ENCODE measurements around the gene ARSG. TPM values are rescaled to one million over a fixed set of nuclear protein-coding genes. Genes with fewer than 3 reads are reported as not detected.

Gene ARSG
- total and polyA plus RNA-seq, 2 of the 4 experiments (the other 2 are of a cell fraction) = 2.9 to 3.0 TPM

DNA sequence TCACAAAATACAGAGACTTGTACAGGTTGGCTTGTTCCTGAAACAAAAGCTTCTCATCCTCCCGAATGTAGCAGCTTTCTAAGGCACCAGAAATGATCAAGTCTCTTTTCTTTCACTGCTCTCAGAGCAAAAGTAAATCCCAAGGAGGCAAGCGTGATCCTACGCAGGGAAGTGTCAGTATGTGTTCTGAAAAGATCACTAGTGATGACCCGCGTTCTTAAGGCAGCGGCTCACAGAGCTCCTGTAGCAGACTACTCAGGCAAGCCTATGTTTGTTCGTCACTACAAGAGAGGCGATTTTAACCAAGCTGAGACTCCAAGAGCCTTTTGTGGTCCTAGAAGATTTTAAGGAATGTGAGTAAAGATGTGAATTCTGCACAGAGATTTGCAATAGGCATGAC lies 131.5 kb downstream of the ARSG start:
- no peak overlapping the region for H2BK20ac ChIP-seq (ENCODE audit: low read depth, low read length)
- no peak overlapping the region for H3K9ac ChIP-seq (ENCODE audit: low read depth, low read length)
- BruUV-seq (replicated peaks) = no TSS peak
- no peak overlapping the region for H3K56ac ChIP-seq (ENCODE audit: extremely low read depth, insufficient read depth, low read length)
- TF ChIP-seq MXI1 (IDR thresholded peaks at IDR 0.05; ENCODE audit: borderline replicate concordance, low read depth, low read length) (no peak), POLR2A (IDR thresholded peaks at IDR 0.05; ENCODE audit: low read depth, low read length) (no peak), CEBPB (IDR thresholded peaks at IDR 0.05; ENCODE audit: low read depth, low read length) (no peak), MAFK (IDR thresholded peaks at IDR 0.05; ENCODE audit: low read depth, low read length) (no peak), NFE2L2 (IDR thresholded peaks at IDR 0.05; ENCODE audit: low read depth, low read length) (no peak), FOS (IDR thresholded peaks at IDR 0.05; ENCODE audit: low read depth, low read length) (no peak), RCOR1 (IDR thresholded peaks at IDR 0.05; ENCODE audit: insufficient replicate concordance, low read length) (no peak), CHD1 (IDR thresholded peaks at IDR 0.05; ENCODE audit: low read depth, low read length) (no peak), RFX5 (IDR thresholded peaks at IDR 0.05; ENCODE audit: low read depth, low read length) (no peak), BHLHE40 (IDR thresholded peaks at IDR 0.05; ENCODE audit: low read depth, low read length) (no peak), MAZ (IDR thresholded peaks at IDR 0.05; ENCODE audit: borderline replicate concordance, low read depth, low read length) (no peak)
- TF ChIP-seq, protein P1, sequence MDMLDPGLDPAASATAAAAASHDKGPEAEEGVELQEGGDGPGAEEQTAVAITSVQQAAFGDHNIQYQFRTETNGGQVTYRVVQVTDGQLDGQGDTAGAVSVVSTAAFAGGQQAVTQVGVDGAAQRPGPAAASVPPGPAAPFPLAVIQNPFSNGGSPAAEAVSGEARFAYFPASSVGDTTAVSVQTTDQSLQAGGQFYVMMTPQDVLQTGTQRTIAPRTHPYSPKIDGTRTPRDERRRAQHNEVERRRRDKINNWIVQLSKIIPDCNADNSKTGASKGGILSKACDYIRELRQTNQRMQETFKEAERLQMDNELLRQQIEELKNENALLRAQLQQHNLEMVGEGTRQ (IDR thresholded peaks at IDR 0.05; ENCODE audit: low read depth, low read length) = no peak
- TF ChIP-seq, protein P2, sequence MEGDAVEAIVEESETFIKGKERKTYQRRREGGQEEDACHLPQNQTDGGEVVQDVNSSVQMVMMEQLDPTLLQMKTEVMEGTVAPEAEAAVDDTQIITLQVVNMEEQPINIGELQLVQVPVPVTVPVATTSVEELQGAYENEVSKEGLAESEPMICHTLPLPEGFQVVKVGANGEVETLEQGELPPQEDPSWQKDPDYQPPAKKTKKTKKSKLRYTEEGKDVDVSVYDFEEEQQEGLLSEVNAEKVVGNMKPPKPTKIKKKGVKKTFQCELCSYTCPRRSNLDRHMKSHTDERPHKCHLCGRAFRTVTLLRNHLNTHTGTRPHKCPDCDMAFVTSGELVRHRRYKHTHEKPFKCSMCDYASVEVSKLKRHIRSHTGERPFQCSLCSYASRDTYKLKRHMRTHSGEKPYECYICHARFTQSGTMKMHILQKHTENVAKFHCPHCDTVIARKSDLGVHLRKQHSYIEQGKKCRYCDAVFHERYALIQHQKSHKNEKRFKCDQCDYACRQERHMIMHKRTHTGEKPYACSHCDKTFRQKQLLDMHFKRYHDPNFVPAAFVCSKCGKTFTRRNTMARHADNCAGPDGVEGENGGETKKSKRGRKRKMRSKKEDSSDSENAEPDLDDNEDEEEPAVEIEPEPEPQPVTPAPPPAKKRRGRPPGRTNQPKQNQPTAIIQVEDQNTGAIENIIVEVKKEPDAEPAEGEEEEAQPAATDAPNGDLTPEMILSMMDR (conservative IDR thresholded peaks at IDR 0.05; ENCODE audit: low read depth, low read length) = no peak
- H3K23ac ChIP-seq (ENCODE audit: low read depth, low read length) = no peak overlapping the region
- no peak overlapping the region for H4K91ac ChIP-seq (ENCODE audit: insufficient read depth, low read depth, low read length)
- H3K27me3 ChIP-seq (ENCODE audit: control insufficient read depth, insufficient read depth, low read length) = no peaks in the 10 kb centered on the region
- CTCF ChIA-PET = no interaction called here
- no peak overlapping the region for H2BK15ac ChIP-seq (ENCODE audit: low read depth, low read length)
- ATAC-seq (ENCODE audit: low read depth) (no peak), DNase-seq (no peak)
- H3K14ac ChIP-seq (replicated peaks; ENCODE audit: low read depth, low read length) = no peak overlapping the region
- H3K4me1 ChIP-seq (ENCODE audit: control insufficient read depth, insufficient read depth, low read length) = no peaks in the 10 kb centered on the region
- H4K20me1 ChIP-seq (ENCODE audit: insufficient read depth, low read length) = no peaks in the 10 kb centered on the region
- peaks cover 2% of the 10 kb centered on the region; the same call in 1 of the 2 replicates for H3K9me3 ChIP-seq (ENCODE audit: control insufficient read depth, insufficient read depth, low read length)
- no peak overlapping the region for H2BK5ac ChIP-seq (ENCODE audit: low read depth, low read length, poor library complexity, severe bottlenecking)
- dilution Hi-C loops (cut with HindIII; ENCODE audit: low sequenced_read_pairs, unreplicated experiment) = no loop called here
- H2AK5ac ChIP-seq (ENCODE audit: low read depth, low read length) = no peak overlapping the region
- intact Hi-C loops (cut with micrococcal nuclease) = no loop called here
- no peak overlapping the region for H2AFZ ChIP-seq (replicated peaks; ENCODE audit: low read length, poor library complexity)
- H4K5ac ChIP-seq (ENCODE audit: low read depth, low read length) = no peak overlapping the region
- no peaks in the 10 kb centered on the region for H3K79me1 ChIP-seq (ENCODE audit: low read depth in 1 of 2, low read length in 2 of 2)
- H2BK120ac ChIP-seq (ENCODE audit: low read depth, low read length) = no peak overlapping the region
- no peak overlapping the region for H3K18ac ChIP-seq (ENCODE audit: low read depth, low read length)
- 96% methylated on average over 4 of the region's 8 CpGs; no CpG with 5 or more reads in 1 of the 2 experiments for WGBS, 2 experiments (ENCODE audit: extremely low coverage in 2 of 2, insufficient read length in 1 of 2)
- no peak overlapping the region for H3K4ac ChIP-seq (ENCODE audit: low read depth, low read length)
- no peak overlapping the region for H2AK9ac ChIP-seq (replicated peaks; ENCODE audit: low read depth, low read length, poor library complexity)
- POLR2A ChIA-PET (ENCODE audit: unreplicated experiment) = no interaction called here
- no peak overlapping the region for H3K27ac ChIP-seq (ENCODE audit: insufficient read depth, low read length)
- in situ Hi-C loops (cut with MboI; ENCODE audit: low sequenced_read_pairs) = no loop called here
- no peak overlapping the region for H4K8ac ChIP-seq (ENCODE audit: low read depth in 2 of 2, low read length in 2 of 2)
- H3K4me3 ChIP-seq (ENCODE audit: insufficient read depth, low read depth, low read length) = no peak overlapping the region
- peaks cover 56% of the 10 kb centered on the region for H3K36me3 ChIP-seq (ENCODE audit: control insufficient read depth, insufficient read depth, low read length)
- H3K4me2 ChIP-seq (ENCODE audit: low read depth, low read length) = no peak overlapping the region
- H3K9me1 ChIP-seq (ENCODE audit: insufficient read depth, low read length) = no peaks in the 10 kb centered on the region; the same call in 1 of the 2 replicates

All from IMR-90 (cell line).